ENCODE results near the gene KRTAP20-4.

The KRTAP20-4 gene

DNA sequence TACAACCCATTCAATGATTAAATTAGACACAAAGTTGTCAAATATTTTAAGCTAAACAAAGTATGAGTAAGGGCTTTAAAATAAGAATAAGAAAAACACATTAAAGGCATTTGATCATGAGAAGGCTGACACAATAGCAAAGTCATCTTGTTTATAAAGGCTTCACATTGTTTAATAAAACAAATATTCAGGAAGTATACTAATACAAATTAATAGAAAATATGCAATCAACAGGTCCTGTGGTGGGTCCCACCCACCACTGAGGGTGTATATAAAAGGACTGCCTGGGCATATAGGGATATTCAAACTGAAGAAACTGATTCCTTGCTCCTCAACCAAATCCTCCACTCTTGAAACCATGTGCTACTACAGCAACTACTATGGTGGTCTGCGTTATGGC, 14.5 kb downstream of the KRTAP20-4 start, which contains the start of gene KRTAP20-2:
Gene KRTAP20-2, plus strand, starts transcription at position 301 of the 400 bp plus-strand sequence. Its CDS starts 58 bp downstream, at position 359.
- DNase-seq (ENCODE audit: low spot score) = no peak
- TF ChIP-seq, protein P1, sequence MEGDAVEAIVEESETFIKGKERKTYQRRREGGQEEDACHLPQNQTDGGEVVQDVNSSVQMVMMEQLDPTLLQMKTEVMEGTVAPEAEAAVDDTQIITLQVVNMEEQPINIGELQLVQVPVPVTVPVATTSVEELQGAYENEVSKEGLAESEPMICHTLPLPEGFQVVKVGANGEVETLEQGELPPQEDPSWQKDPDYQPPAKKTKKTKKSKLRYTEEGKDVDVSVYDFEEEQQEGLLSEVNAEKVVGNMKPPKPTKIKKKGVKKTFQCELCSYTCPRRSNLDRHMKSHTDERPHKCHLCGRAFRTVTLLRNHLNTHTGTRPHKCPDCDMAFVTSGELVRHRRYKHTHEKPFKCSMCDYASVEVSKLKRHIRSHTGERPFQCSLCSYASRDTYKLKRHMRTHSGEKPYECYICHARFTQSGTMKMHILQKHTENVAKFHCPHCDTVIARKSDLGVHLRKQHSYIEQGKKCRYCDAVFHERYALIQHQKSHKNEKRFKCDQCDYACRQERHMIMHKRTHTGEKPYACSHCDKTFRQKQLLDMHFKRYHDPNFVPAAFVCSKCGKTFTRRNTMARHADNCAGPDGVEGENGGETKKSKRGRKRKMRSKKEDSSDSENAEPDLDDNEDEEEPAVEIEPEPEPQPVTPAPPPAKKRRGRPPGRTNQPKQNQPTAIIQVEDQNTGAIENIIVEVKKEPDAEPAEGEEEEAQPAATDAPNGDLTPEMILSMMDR (IDR thresholded peaks at IDR 0.05; ENCODE audit: extremely low read depth, insufficient read depth, missing control alignments) = no peak

DNA sequence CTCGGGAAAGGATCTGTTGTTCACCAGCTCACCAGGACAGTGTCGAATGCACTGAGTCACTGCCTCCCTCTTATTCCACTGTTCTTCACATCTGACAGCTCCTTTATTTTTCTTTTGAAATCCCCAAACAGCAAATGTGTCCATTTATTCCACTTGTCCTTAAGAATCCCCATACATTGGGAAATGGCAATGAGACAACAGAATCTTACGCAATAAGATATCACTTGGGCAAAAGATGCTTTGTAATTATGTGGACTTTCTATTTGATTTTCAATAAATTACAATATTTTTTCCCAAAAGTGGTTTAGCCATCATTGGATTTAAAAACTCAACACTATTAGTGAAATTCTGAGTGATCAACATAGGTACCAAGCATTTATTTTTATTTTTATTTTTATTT, 18.3 kb downstream of the KRTAP20-4 start:
- no peak for DNase-seq (ENCODE audit: low spot score)
- in situ Hi-C loops (cut with MboI; ENCODE audit: low pct_unique_long_range_greater_than_20kb, low sequenced_read_pairs, unreplicated experiment) = no loop called here
- TF ChIP-seq, protein P1 (IDR thresholded peaks at IDR 0.05; ENCODE audit: extremely low read depth, insufficient read depth, missing control alignments) = no peak

More for the DNA sequence above, 14.5 kb downstream of the KRTAP20-4 start, which contains the start of gene KRTAP20-2:
- in situ Hi-C loops (cut with MboI; ENCODE audit: low pct_unique_long_range_greater_than_20kb, low sequenced_read_pairs, unreplicated experiment) = no loop called here

DNA sequence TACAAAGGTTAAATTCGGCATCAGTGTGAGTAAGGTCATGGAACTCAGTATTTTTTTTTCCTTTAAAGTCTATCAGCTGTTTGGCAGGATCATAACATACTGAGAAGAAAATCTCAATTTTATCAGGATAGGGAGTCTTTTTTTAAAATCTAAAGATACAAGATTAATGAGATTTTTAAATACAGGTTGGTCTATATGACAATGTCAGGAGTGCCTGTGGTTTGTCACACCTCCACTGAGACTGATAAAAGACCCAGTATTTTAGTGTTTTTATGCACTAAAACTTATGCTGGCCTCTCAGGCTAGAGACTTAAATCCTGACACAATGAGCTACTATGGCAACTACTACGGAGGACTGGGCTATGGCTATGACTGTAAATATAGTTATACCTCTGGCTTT, 22.1 kb downstream of the KRTAP20-4 start, which contains the start of gene KRTAP20-3:
Gene KRTAP20-3, plus strand, starts transcription at position 301 of the 400 bp plus-strand sequence.
- no peak for DNase-seq (ENCODE audit: low spot score)

DNA sequence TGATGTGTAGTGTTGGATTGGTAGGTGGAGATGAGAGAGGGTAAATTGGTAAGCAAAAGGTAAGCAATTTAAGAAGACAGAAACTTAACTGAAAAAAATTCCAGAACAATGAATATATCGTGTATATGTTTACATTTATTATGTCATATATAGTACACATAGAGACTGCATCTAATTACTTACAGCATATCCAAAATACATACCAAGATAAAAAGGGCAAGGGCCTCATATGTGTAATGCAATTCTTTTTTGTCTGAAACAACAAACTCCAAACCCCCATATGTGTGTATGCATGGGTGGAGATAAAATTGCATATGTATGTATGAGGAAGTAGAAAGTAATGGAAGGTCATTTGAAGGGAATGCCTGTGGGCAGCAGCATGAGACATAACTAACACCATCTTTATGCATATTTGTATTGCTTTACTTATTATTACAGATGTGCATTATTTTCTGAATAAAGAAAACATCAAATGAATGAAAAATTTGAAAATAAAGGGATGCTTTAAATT, 26.5 kb downstream of the KRTAP20-4 start:
- TF ChIP-seq, protein P1 (IDR thresholded peaks at IDR 0.05; ENCODE audit: extremely low read depth, insufficient read depth, missing control alignments) = no peak
- DNase-seq (ENCODE audit: low spot score) = no peak
- in situ Hi-C loops (cut with MboI; ENCODE audit: low pct_unique_long_range_greater_than_20kb, low sequenced_read_pairs, unreplicated experiment) = no loop called here

More for the DNA sequence above, 22.1 kb downstream of the KRTAP20-4 start, which contains the start of gene KRTAP20-3:
- TF ChIP-seq, protein P1 (IDR thresholded peaks at IDR 0.05; ENCODE audit: extremely low read depth, insufficient read depth, missing control alignments) = no peak
- in situ Hi-C loops (cut with MboI; ENCODE audit: low pct_unique_long_range_greater_than_20kb, low sequenced_read_pairs, unreplicated experiment) = no loop called here

DNA sequence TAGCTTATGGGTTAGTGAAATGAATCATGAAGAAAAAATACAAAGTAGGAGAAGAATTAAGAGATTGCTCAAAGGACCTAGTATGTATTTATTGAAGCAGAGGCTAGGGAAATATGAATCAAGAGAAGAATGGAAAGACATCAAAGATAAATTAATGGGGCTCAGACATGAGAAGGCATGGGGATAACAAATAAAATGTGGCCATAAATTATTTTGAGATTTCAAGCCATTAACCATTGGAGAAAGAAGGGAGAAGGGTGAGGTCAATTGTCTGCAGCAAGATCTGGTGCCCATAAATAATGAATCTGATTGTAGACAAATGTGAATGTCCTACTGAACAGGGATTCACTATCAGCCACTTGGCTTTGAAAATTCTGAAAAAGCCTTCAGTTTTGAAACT, 32.5 kb downstream of the KRTAP20-4 start:
- no peak for DNase-seq (ENCODE audit: low spot score)
- TF ChIP-seq, protein P1 (IDR thresholded peaks at IDR 0.05; ENCODE audit: extremely low read depth, insufficient read depth, missing control alignments) = no peak
- in situ Hi-C loops (cut with MboI; ENCODE audit: low pct_unique_long_range_greater_than_20kb, low sequenced_read_pairs, unreplicated experiment) = no loop called here

DNA sequence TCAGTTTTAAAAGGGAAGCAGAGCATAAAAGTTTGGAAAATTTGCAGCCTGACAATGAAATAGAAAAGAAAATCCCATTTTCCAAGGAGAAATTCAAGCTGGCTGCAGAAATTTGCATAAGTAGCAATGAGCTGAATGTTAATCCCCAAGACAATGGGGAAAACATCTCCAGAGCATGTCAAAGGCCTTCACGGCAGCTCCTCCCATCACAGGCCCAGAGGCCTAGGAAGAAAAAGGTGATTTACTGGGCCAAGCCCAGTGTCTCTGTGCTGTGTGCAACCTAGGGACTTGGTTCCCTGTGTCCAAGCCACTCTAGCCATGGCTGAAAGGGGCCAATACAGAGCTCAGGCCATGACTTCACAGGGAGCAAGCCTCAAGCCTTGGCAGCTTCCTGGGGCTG, 48.3 kb downstream of the KRTAP20-4 start:
- in situ Hi-C loops (cut with MboI; ENCODE audit: low pct_unique_long_range_greater_than_20kb, low sequenced_read_pairs, unreplicated experiment) = no loop called here
- TF ChIP-seq, protein P1 (IDR thresholded peaks at IDR 0.05; ENCODE audit: extremely low read depth, insufficient read depth, missing control alignments) = no peak
- DNase-seq (ENCODE audit: low spot score) = no peak

Data from GM13977 (cell line).